Body of pancreas (tissue), 4 donors: ENCODE results near the gene SBF2.

ENCODE experiments used
- CTCF ChIP-seq, 7 experiments: fragments of 450-650 bp in 4 of 7; fragments of 200-600 bp in 3 of 7; sonication (generic) in 3 of 7; IDR thresholded peaks; one replicate each; pipeline ENCODE4 v1.5.1; 2016 to 2019; ENCODE audit warnings: antibody characterized with exemption in 7 of 7
- POLR2A ChIP-seq, 3 donors: fragments of 450-650 bp; IDR thresholded peaks; one replicate each; pipeline ENCODE4 v1.6.1; 2016; ENCODE audit warnings: antibody characterized with exemption in 3 of 3, mild to moderate bottlenecking in 2 of 3

DNA sequence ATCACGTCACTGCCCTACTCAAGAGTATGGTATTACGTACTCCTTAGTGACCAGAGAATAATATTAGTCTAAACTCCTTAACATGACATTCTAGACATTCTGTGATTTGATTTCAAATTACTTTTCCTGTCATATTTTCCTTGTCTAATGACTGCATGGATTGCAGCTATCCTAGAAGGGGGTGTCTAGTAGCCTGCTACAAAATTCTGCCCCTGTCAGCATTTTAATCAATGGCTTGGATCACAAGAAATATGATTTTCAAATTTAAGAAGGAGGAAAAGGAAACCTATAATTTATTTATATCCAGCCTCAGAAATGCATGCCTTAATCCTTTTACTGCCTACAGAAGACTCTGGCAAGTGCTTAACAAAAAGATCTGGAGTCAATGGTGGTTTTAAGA is 413.4 kb downstream of the SBF2 start:
- TF ChIP-seq CTCF (IDR thresholded peaks at IDR 0.05), result no peak
- TF ChIP-seq POLR2A (IDR thresholded peaks at IDR 0.05), result no peak
